SIG-M5 treated with dmso at 0.1 percent for 504 hours (cell line): ENCODE data around the gene CACNA1C.
"Not testable (repeated sequence)": the region's sequence is repeated elsewhere in the genome, so short reads cannot be mapped to it uniquely, and the experiment has no call there.

Experiments used
- DNase-seq: peaks from one replicate; lab custom pipeline; 2025; ENCODE audit not compliant: unreplicated experiment; lab: John Stamatoyannopoulos, UW

CACNA1C gene

GRCh38 chr12:2677142-2677880 is 624.5 kb downstream of the CACNA1C start:
- DNase-seq: no peak

- no peak for DNase-seq
Observed at GRCh38 chr12:2678426-2678825, 625.6 kb downstream of the CACNA1C start.

GRCh38 chr12:2679068-2679815 is 626.5 kb downstream of the CACNA1C start:
- no peak for DNase-seq

GRCh38 chr12:2679816-2680675 is 627.3 kb downstream of the CACNA1C start:
- no peak for DNase-seq

GRCh38 chr12:2680676-2681039 is 627.9 kb downstream of the CACNA1C start:
- no peak for DNase-seq

GRCh38 chr12:2681450-2682205 is 628.8 kb downstream of the CACNA1C start:
- DNase-seq: no peak

GRCh38 chr12:2682296-2683251 is 629.8 kb downstream of the CACNA1C start:
- peak; percentile 60 for DNase-seq

- DNase-seq: no peak
Observed at GRCh38 chr12:2683283-2684025, 630.7 kb downstream of the CACNA1C start.

GRCh38 chr12:2684026-2684325 is 631.2 kb downstream of the CACNA1C start:
- not testable (repeated sequence) for DNase-seq

- DNase-seq: not testable (repeated sequence)
Observed at GRCh38 chr12:2685620-2686279, 633.0 kb downstream of the CACNA1C start.

- no peak for DNase-seq
Observed at GRCh38 chr12:2686280-2686646, 633.5 kb downstream of the CACNA1C start.

GRCh38 chr12:2687058-2687457 is 634.3 kb downstream of the CACNA1C start:
- DNase-seq: no peak

- DNase-seq: no peak
Observed at GRCh38 chr12:2687726-2688125, 634.9 kb downstream of the CACNA1C start.

- no peak for DNase-seq
Observed at GRCh38 chr12:2688381-2688931, 635.7 kb downstream of the CACNA1C start.

GRCh38 chr12:2689393-2689792 is 636.6 kb downstream of the CACNA1C start:
- DNase-seq: no peak

GRCh38 chr12:2689879-2690278 is 637.1 kb downstream of the CACNA1C start:
- DNase-seq: no peak

- DNase-seq: no peak
Observed at GRCh38 chr12:2690348-2691005, 637.7 kb downstream of the CACNA1C start.

- peak; percentile 41 for DNase-seq
Observed at GRCh38 chr12:2691006-2691344, 638.2 kb downstream of the CACNA1C start.
